ENCODE measurements around the gene CHFR.
"Not testable (repeated sequence)": the region's sequence is repeated elsewhere in the genome, so short reads cannot be mapped to it uniquely, and the experiment has no call there.

The CHFR gene

DNA sequence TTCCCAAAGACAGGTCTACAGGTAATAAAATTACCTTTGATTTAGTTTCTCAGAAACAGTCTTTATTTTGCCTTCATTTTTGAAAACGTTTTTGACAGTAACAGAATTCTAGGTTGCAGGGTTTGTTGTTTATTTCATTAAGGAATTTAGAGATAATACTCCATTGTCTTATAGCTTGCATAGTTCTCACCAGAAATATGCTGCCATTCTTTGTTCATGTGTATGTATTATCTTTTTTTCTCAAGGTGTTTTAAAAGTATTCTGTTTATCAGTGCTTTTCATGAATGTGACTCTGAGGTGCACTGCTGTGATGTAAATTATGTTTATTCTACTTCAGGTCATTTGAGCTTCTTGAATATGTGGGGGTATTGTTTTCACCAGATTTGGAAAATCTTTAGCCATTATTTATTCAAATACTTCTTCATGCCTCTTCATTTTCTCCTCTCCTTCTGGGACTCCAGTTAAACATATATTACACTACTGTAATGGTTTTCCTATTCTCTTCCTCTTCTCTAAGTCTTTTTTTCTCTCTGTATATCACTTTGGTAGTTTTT is 36.0 kb upstream of the CHFR start:
- TF ChIP-seq, protein P1, sequence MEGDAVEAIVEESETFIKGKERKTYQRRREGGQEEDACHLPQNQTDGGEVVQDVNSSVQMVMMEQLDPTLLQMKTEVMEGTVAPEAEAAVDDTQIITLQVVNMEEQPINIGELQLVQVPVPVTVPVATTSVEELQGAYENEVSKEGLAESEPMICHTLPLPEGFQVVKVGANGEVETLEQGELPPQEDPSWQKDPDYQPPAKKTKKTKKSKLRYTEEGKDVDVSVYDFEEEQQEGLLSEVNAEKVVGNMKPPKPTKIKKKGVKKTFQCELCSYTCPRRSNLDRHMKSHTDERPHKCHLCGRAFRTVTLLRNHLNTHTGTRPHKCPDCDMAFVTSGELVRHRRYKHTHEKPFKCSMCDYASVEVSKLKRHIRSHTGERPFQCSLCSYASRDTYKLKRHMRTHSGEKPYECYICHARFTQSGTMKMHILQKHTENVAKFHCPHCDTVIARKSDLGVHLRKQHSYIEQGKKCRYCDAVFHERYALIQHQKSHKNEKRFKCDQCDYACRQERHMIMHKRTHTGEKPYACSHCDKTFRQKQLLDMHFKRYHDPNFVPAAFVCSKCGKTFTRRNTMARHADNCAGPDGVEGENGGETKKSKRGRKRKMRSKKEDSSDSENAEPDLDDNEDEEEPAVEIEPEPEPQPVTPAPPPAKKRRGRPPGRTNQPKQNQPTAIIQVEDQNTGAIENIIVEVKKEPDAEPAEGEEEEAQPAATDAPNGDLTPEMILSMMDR (IDR thresholded peaks at IDR 0.05; ENCODE audit: extremely low read depth, insufficient read depth, missing control alignments) = no peak
- DNase-seq (ENCODE audit: low spot score) = no peak
- in situ Hi-C loops (cut with MboI; ENCODE audit: low pct_unique_long_range_greater_than_20kb, low sequenced_read_pairs, unreplicated experiment) = no loop called here

DNA sequence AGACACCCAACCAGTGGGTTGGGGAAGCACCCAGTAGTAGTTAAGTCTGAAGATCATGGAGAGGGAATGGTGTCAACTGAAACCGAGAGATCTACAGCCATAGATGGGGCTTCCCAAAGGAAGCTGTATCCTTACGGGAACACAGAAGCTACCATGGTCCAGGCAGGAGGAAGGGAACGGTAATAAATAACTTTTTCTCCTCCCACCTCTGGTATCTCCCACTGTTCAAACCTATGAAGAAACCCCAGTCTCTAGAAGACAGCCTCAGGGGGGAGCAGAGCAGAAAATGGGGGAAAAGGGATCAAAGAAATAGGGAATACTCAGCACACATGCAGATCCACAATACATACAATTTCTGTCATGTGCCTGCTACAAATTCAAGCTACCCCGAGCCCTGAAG is 35.3 kb upstream of the CHFR start:
- in situ Hi-C loops (cut with MboI; ENCODE audit: low pct_unique_long_range_greater_than_20kb, low sequenced_read_pairs, unreplicated experiment) = no loop called here
- TF ChIP-seq, protein P1 (IDR thresholded peaks at IDR 0.05; ENCODE audit: extremely low read depth, insufficient read depth, missing control alignments) = no peak
- no peak for DNase-seq (ENCODE audit: low spot score)

DNA sequence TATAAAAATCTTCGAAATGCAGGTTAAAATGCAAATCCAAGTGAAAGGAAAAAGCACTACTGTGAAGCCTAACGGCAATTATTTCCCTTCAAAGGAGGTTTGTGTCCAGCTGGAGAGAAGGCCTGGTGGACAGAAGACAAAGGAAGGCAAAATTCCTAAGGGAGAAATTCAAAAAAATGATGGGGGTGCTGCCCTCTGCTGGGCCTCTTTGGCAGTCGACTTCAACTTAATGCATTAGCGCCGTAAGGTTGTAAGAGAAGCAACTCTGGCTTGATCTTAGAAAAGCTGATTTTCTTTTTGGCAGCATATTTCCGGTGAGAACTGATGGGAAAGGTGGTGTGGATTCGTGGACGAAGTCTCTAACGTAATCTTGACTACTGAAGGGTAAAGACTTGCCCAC is 34.3 kb upstream of the CHFR start:
- in situ Hi-C loops (cut with MboI; ENCODE audit: low pct_unique_long_range_greater_than_20kb, low sequenced_read_pairs, unreplicated experiment) = no loop called here
- DNase-seq (ENCODE audit: low spot score) = no peak
- TF ChIP-seq, protein P1 (IDR thresholded peaks at IDR 0.05; ENCODE audit: extremely low read depth, insufficient read depth, missing control alignments) = no peak

DNA sequence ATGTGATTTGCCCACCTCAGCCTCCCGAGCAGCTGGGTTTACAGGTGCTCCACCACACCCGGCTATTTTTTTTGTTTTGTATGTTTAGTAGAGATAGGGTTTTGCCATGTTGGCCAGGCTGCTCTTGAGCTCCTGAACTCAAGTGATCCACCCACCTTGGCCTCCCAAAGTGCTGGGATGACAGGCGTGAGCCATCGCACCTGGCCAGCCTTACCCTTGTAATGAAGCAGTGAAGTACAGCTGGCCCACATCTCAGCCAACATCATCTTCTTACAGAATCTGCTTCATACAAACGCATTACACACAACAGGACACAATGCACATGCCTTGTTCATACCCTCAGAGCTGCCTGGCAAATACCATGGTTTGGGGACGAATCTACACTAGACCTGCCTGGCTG is 31.3 kb upstream of the CHFR start:
- TF ChIP-seq, protein P1 (IDR thresholded peaks at IDR 0.05; ENCODE audit: extremely low read depth, insufficient read depth, missing control alignments) = no peak
- no peak for DNase-seq (ENCODE audit: low spot score)
- in situ Hi-C loops (cut with MboI; ENCODE audit: low pct_unique_long_range_greater_than_20kb, low sequenced_read_pairs, unreplicated experiment) = no loop called here

DNA sequence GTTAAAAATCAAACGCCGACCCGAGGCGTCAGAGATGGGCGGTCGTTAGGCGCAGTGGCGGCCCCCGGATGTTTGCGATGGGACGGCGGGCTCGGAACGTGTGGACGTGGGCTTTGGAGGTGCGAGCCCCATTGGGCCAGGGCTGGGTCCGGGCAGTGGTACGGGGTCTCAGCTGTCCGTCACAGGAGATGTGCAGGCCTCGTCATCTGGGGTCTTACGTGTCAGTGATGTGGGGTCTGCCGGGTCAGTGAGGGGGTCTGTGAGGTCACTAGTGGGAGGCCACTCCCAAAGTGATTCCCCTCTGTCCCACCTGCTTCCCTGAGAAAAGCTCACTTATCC is 21.6 kb upstream of the CHFR start:
- in situ Hi-C loops (cut with MboI; ENCODE audit: low pct_unique_long_range_greater_than_20kb, low sequenced_read_pairs, unreplicated experiment) = no loop called here
- DNase-seq (ENCODE audit: low spot score) = no peak
- TF ChIP-seq, protein P1 (IDR thresholded peaks at IDR 0.05; ENCODE audit: extremely low read depth, insufficient read depth, missing control alignments) = no peak

DNA sequence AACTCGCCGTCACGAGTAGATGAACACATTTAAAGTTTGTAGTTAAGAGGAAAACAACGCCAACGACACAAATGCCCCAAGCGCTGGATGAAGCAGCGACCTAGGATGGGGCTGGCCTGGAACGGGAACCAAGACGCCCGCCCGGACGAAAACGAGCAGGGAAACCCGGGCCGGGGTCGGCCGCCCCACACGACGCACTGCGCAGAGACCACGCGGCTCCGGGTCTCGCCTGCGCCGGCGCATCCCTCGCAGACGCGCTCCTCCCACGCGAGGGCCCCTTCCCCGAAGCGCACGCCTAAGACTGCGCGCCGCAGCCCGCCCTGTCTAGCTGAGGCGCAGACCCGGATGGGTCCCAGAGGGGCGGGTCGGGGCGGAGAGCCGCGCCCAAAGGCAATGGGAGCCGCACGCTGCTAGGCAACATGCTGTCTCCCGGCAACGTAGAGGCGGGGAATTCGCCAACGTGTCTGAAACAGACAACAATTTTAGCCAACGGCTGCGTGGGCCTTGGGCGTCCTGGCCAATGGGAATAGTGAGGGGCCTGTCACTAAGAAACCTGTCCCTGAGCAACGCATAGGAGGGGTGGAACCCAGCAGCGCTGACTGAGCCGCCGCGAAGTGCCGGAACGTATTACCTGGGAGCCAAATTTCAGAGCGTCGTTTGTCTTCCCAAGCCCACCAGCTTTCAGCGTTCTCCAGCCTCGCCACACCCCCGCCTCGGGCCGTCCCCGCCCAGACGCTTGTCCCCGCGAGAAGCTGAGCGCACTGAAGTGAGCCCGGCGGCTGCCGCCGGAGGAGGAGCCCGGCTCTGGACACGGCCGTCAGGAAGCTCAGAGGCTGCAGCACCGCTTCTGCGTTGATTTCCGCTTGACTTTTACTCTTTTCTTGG is 21.0 kb upstream of the CHFR start:
- DNase-seq (ENCODE audit: low spot score) = peak; percentile 95
- in situ Hi-C loops (cut with MboI; ENCODE audit: low pct_unique_long_range_greater_than_20kb, low sequenced_read_pairs, unreplicated experiment) = no loop called here
- TF ChIP-seq, protein P1 (IDR thresholded peaks at IDR 0.05; ENCODE audit: extremely low read depth, insufficient read depth, missing control alignments) = no peak

DNA sequence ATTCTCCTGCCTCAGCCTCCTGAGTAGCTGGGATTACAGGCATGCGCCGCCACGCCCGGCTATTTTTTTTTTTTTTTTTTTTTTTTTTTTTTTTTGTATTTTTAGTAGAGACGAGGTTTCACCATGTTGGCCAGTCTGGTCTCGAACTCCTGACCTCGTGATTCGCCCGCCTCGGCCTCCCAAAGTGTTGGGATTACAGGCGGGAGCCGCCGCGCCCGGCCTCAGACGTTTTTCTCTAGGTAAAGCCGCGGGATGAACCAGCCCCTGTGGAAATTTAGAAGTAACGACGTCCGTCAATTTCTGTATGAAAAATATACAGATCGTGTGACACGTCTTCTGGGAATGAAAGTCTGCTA is 20.4 kb upstream of the CHFR start:
- in situ Hi-C loops (cut with MboI; ENCODE audit: low pct_unique_long_range_greater_than_20kb, low sequenced_read_pairs, unreplicated experiment); DNase-seq (ENCODE audit: low spot score): not testable (repeated sequence)

All from GM13977 (cell line).